HG02798 (cell line): Measurements from ENCODE around the gene ST3GAL5.
A peak's percentile ranks its signal among the peaks of the same experiment; 100 is the strongest.
"Not testable (repeated sequence)": the region's sequence is repeated elsewhere in the genome, so short reads cannot be mapped to it uniquely, and the experiment has no call there.

Experiments used
- ATAC-seq: cut with Tn5 transposase; IDR thresholded peaks from one replicate; pipeline ENCODE4 v1.9.1; 2021; ENCODE audit warnings: mild to moderate bottlenecking; ENCODE audit not compliant: unreplicated experiment, poor library complexity

Gene ST3GAL5

DNA sequence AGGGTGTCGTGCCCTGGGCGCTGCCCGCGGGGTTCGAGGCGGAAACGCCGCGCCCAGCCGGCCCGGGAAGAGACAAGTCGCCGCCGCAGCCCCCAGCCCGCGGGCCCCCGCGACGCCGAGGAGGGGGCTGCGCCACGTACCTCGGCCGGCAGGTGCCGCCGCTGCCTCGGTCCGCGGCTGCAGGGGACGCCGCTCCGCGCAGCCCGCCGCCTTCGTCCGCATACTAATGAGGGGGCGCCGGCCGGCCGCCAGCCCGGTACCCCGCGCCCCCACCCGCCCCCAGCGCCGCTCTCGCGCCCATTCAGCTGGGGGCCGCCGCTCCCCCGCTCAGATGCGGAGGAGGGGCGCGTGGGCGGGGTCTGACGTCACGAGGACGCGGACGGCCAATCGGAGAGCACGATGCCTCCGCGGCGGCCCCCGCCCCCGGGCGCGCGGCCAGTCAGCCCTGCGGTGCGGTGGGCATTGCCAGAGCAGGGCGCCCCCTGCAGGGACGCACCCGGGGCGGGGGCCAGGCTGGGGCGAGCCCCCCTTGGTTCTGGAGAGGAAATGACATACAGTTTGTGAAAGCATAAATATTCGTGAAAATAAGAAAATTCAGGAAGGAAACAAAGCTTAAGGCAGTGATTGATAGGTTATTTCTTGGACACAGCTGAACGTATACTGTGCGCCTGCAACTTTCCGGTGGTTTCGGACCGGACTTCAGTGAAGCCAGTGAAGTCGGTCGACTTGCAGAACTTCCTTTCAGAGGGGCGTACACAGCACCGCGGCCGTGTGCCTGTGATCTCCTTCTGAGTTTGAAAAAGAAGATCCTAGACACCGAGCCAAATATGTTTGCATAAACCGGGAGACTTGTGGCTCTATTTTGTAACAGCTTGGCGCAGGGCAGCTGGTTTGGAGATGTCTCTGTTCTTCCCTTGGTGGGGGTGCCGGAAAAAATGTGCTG is at the start of gene ST3GAL5:
Gene ST3GAL5 (minus strand): TSS at position 307 of the 943 bp plus-strand sequence. CDS start 85 bp downstream, at position 222.
- ATAC-seq = peak; percentile 91

DNA sequence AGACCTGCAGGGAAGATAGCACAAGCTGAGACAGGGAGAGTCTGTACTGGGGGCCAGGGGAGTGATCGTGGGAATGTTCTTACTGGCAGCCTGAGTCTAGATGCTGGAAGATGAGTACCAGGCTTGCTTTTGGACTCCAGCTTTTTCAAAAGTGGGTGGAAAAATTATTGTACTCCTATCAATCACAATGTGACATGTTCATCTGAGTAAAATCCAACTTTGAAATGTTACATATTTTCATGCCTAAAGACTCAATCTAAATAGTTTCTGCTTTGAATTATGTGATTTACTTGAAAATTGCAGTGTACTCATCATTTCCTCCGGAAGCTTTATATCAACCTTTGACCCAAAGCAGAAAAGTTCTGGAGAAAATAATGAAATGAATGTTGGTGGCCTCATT is 49.7 kb upstream of the ST3GAL5 start:
- no peak for ATAC-seq

DNA sequence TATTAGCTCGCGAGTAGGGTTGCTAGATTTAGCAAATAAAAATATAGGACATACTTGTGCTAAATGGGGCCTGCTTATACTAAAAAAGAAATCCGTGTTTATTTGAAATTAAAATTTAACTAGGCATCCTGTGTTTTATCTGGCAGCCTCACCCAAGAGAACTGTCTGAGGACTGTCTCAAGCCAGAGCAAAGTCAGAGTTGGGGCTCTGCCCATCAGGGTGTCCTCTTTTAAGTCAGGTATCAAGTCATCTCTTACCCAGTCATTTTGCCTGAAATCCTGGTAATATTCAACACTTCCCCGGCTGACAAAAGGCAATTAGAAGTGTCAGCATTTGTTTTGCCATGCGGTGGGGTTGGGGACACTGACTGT is 48.3 kb upstream of the ST3GAL5 start:
- no peak for ATAC-seq

DNA sequence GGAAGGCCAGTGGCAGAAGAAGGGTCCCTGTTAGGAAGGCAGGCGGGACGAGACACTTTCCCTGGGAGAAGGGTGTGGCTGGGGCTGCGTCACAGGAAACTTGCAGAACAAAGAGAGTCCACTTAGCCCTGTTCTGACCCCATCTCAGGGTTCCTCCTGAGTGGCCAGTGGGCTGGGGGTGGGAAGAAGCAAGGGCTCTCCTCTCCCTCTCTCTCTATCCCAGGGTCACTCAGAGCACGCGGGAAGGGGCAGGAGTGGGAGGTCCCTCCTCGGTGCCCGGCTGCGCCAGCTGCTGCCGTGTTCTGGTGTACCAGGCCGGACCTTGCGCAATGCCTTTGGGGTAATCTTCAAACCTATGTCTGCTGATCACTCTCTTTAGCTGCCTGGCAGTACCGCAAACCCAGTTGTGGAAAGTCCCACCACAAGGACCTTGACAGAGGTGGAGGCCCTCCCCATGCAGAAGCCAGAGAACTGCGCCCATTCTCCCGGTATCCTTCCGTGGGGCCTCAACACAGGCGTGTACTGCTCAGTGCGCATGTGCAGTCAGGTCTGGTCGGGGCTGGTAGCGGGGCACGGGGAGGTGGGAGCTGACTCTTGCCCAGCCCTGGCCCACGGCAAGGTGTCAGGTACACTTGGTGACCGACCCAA is 47.8 kb upstream of the ST3GAL5 start:
- no peak for ATAC-seq

DNA sequence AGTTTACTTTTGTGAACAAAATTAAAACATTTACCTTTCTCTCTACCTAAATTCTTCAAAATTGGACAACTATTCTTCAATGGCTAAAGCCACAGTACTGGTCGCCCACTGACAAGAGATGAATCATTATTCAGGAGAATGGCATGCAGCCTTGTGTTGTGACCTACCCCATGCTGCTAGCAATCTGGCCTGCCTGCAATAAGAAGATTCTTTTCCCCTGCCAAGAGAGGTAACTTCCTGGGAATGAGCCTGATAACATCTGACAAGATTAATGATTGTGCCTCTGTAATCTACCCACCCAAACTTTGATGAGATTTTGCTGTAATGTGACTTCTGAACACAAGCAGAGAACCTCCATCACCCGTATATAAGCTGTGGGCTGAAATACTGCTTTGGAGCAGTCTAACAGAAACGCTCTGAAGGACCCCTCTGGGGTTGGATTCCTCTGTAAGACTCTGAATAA is 47.0 kb upstream of the ST3GAL5 start:
- no peak for ATAC-seq

DNA sequence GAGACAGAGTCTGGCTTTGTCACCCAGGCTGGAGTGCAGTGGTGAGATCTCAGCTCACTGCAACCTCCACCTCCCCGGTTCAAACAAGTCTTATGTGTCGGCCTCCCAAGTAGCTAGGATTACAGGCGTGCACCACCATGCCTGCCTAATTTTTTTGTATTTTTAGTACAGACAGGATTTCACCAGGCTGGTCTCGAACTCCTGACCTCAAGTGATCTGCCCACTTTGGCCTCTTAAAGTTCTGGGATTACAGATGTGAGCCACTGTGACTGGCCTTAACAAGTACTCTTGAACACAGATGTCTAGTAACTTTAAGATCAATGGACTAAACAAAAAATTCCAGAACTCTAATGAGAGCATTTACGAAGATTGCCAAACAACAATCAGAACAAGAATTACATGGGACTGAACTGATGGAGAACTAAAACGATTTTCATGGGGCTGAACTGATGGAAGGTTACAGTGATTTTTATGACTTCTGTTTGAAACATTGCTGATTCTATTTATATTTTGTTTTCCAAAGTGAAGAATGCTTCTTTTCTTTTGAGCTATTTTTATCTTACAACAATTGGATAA is 46.5 kb upstream of the ST3GAL5 start:
- ATAC-seq = no peak

DNA sequence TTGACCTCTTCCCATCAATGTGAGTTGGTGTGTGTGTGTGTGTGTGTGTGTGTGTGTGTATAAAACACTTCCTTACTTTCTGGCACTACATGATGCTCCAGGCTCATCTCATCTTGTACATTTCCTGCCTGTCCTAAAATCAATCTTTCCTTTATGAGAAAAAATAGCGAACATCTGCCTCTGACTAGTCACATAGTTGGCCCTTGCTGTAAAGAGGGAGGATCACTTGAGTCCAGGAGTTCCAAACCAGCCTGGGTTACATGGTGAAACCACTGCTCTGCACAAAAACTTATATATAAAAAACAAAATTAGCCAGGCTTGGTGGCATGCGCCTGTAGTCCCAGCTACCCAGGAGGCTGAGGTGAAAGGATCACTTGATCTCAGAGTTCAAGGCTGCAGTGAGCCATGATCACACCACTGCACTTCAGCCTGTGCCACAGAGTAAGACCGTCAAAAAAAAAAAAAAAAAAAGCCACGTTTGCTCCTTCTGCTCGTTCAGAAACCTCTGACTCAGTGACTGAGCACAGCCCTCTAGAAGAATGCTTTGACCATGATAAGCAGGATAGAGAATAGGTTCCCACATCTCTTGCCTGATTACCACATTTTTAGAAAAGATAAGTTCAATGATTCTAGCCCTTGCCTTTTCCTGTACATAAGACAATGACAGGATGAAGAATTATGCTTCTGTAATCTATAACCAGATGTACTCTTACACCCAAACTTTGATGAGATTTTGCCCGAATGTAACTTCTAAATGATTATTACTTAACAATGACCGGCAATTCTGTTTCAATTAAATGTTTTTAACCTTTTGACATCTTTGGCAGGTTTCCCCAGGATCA is 45.2 kb upstream of the ST3GAL5 start:
- no peak for ATAC-seq

DNA sequence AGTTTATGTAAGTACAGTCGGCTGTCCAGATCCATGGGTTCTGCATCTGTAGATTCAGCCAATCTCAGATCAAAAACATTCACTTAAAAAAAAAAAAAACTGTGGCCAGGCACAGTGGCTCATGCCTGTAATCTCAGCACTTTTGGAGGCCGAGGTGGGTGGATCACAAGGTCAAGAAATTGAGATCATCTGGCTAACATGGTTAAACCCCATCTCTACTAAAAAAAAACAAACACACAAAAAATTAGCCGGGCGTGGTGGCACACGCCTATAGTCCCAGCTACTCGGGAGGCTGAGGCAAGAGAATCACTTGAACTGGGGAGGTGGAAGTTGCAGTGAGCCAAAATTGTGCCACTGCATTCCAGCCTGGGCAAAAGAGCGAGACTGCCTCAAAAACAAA is 42.4 kb upstream of the ST3GAL5 start:
- not testable (repeated sequence) for ATAC-seq

DNA sequence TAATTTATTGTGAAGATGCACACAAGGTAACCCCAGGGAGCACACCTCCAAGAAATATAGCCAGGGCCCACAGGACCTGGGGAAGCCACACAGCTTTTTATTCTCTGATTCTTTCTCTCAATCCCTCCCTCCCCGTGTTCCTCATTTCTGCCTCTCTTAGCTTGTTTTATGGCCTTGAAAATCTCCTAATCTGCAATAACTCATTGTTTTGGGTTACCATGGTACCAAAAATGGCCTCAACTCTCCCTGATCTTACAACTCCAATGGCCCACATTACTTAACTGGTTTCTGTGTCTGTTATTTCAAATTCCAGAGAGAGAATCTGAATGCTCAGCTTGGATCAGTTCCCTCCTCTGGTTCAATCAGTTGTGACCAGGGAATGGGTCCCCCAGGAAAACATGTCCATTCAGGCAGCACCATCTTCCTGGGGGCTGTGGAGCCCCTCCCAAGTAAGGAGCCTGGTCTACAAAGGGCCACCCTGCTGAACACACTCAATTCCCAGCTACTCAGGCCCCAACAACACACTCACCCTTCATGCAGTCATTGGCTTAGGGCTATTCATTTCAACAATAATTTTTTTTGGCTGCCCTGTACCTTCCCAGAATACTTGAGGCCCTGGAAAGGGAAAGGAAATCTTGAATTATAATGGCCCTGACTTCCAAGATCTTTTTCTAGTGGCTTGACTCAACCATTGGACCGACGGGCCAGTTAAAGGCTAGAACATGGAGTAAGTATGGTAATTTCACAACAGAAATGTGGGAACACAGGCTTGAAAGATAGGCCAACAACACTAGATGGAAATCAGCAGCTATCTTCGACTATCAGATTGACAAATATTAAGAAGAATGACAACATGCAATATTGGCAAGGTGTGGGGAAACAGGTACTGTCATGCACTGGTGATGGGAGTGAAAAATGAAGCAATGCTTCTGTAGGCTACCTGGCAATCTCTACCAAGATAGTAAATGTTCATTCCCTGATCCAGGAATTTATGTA is 41.6 kb upstream of the ST3GAL5 start:
- ATAC-seq = no peak

DNA sequence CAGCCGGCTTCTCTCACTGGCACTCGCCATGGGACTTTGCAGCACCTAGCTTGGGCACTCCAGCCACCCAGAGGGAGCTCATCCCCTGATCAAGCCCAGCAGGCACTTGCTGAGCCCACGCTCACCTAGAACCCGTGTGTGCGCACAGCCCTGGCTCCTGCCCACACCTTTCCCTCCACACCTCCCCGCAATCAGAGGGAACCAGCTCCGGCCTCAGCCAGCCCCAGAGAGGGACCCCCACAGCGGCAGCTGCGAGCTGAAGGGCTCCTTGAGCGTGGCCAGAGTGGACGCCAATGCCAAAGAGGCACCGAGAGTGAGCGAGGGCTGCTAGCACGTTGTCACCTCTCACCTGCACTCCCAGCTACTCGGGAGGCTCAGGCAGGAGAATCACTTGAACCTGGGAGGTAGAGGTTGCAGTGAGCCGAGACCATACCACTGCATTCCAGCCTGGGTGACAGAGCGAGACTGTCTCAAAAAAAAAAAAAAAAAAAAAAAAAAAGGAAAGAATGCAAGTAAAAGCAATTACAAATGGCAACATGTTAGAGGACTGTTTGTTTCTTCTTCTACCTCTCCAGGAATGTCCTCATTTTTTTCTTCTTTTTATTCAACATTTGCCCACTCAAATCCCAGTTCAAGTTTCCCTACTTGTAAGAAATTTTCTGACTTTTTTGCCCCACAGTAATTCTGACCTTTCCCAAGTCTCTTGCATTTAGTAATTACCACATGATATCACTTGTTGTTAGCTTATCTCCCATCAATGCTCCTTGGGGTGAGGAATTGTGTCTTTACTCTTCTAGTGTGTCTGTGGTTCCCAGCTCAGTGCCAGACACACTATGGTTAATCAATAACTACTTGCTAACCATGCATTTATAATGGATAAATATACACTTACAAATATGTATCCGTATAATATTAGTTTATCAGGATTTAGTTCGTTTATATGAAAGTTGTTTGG is 40.6 kb upstream of the ST3GAL5 start:
- ATAC-seq = no peak

DNA sequence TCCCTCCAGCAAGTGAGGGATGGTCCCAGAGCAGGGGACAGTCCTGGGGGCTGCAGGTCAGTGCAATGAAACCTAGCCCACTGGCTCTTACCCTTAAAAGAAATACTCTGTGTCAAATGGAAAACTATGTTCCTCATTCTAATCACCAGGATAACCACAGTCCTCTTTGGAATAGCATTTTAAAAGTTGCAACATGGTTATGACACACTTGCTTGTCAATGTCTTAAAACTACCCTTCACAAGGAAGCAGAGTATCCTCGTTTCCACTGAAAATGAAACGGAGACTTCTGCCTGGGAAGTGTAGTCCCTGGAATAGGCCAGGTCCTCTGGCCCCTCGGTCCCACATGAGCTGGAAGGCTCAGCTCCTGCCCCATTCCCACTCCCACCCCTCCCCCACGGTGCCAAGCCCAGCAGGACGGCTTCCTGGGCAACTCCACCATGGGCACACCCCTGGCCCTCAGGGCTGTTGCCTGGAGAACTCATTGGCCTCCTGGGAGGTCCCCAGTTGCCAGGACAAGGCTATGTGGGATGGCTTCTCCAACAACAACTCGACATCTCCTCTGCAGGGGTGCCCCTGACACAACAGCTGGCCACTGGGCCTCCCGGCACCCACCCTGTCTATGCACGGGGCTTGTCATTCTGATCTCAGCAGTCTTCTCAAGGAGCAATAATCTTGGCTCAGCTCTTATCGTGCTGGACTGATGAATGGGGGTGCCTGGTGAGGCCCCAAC is 38.3 kb upstream of the ST3GAL5 start:
- no peak for ATAC-seq

DNA sequence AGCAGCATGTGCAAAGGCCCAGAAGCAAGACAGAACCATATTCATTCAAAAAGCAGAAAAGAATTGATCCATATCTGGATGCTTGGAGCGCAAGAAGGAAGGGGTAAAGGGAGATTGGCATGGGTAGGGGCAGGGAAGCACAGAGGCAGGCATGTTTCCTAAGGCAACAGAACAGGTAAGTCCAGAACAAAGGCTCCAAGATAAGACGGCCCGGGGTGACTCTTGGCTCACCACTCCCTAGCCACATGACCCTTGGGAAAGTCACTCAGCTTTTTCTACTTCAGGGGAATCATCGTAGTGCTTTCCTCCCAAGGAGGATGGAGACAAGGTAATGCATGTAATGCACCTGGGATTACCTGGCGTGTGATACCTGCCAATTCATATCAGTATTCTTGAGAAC is 37.7 kb upstream of the ST3GAL5 start:
- no peak for ATAC-seq

DNA sequence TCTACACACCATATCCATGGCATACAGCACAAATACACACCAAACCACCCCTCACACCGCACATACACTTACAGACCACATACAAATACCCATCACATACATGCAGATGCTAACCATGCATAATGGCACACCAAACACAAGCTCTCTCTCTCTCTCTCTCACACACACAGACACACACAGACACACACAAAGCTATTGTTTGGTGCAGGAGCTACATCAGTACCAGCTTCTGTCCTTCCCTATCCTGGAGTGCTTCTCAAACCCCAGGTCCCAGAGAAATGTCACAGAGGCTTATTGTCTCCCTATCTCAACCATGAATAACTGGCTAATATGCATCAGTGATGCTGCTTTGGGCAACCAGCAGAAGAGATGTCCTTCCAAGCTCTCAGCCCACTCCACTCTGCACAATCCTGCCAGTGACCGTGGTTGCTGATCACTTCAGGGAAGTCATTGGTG is 36.5 kb upstream of the ST3GAL5 start:
- ATAC-seq = no peak

DNA sequence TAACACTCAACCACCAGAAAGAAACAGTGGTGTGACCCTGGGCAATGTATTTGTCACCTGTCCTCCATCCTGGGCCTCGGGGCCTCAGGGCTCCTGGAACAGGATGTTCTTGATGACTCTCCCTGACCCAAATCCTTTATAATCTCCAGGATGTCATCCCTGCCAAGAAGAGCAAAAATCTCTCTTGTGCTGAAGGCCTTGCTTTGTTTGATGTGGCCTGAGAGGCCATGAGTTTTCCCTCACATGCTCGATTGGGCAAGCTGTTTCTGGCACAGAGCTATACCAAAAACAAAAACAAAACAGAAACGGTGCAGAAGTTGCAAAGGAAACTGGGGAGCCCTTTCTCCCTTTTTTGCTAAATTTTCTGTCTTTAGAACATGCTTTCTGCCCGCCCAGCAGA is 35.7 kb upstream of the ST3GAL5 start:
- ATAC-seq = no peak

DNA sequence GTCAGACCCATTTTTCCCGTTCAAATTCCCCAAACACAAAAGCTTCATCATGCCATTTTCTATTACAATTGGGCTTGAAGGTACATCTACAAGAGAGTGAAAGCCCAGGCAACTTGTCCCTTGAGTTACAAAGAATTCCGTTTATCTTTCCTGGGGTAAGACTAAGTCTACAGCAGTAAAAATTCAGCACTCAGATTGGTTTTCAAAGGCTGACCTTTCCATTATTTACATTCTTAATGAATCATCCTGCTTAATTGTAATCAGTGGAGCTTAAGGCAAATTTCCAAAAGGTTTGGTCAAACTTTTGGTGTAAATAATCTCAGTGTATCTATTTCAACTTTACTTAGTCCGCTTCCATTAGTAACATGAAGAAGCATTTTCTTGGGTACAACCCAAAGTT is 33.4 kb upstream of the ST3GAL5 start:
- no peak for ATAC-seq

DNA sequence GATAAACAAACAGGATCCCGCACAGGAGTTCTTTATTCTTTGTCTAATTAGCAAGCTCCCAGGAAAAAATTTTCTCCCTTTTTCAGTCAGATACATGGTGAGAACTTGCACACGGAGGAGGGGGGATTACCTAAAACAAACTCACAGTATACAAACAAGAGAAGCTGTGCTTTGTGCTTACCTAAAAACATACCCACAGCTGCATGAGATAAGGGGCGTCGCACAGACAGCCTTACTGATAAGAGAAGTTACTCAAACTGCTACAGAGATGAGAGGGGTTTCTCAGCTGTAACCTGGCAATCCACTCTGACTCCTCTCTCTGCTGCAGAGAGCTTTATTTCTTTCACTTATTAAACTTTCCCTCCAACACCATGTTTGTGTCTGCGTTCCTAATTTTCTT is 32.9 kb upstream of the ST3GAL5 start:
- no peak for ATAC-seq

DNA sequence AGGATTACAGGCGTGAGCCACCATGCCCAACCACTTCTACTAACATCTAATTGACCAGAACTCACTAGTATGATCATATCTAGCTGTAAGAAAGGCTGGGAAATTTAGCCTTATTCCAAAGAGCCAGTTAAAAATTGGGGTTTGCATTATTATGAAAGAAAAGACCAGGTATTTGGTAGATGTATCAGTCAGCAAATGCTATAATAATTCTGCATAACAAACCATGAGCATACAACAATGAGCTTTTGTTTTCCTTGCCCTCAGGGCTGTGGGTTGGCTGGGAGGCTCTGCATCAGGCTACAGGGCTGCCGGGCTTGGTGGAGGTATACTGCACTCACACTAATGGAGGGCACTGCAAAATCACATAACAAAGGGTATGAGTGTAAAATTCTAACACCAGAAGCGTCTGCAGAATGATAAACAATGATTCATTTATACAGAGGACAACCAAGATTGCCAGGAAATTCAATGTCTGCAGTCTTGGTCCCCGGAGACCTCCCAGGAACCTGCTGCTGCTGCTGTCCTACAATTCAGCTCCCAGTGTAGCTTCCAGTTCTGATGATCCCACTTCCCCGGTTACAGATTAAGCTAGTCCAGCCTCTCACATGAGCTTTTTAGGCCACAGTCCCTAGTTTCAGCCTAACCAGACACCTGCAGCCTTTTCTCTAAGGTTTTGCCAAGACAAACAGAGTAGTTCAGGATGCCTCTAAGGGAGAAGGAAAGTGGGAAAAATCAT is 32.2 kb upstream of the ST3GAL5 start:
- ATAC-seq = no peak
